Erythroblast (primary cell): ENCODE measurements around the gene EYA3.
A peak's percentile ranks its signal among the peaks of the same experiment; 100 is the strongest.

ENCODE experiments used
- DNase-seq, 2 experiments: peaks; one replicate each; lab custom pipeline; 2025; lab: John Stamatoyannopoulos, UW
- GATA1 ChIP-seq: IDR thresholded peaks from 2 replicates; pipeline ENCODE4 v1.6.1; 2011; ENCODE audit warnings: low read depth, mild to moderate bottlenecking, control low read depth, low read length, moderate library complexity
- POLR2A ChIP-seq: IDR thresholded peaks from 2 replicates; pipeline ENCODE4 v1.6.1; 2011; ENCODE audit warnings: mild to moderate bottlenecking, low read length

The EYA3 gene

GRCh38 chr1:27952147-27952546 is 136.3 kb downstream of the EYA3 start:
- TF ChIP-seq GATA1: no peak
- no peak for TF ChIP-seq POLR2A
- no peak for DNase-seq

- no peak for DNase-seq
- no peak for TF ChIP-seq POLR2A
- no peak for TF ChIP-seq GATA1
Measured at GRCh38 chr1:27951396-27951795, 137.0 kb downstream of the EYA3 start.

GRCh38 chr1:27949027-27949426 is 139.4 kb downstream of the EYA3 start:
- DNase-seq: no peak

GRCh38 chr1:27945020-27945419 is 143.4 kb downstream of the EYA3 start:
- no peak for TF ChIP-seq GATA1
- no peak for TF ChIP-seq POLR2A
- DNase-seq: no peak

More at GRCh38 chr1:27949027-27949426, 139.4 kb downstream of the EYA3 start:
- TF ChIP-seq GATA1 (no peak), POLR2A (no peak)

GRCh38 chr1:27941671-27942540 is 146.5 kb downstream of the EYA3 start:
- no peak for DNase-seq
- TF ChIP-seq POLR2A: no peak
- no peak for TF ChIP-seq GATA1

GRCh38 chr1:27940870-27941560 is 147.4 kb downstream of the EYA3 start:
- no peak for TF ChIP-seq GATA1
- TF ChIP-seq POLR2A: no peak
- peak in 1 of 2 experiments; percentile 13 for DNase-seq

GRCh38 chr1:27940297-27940696 is 148.1 kb downstream of the EYA3 start:
- no peak for TF ChIP-seq POLR2A
- no peak for TF ChIP-seq GATA1
- peak in 1 of 2 experiments; percentile 40 for DNase-seq

- TF ChIP-seq POLR2A: no peak
- TF ChIP-seq GATA1: no peak
- DNase-seq: no peak
Measured at GRCh38 chr1:27938488-27938887, 149.9 kb downstream of the EYA3 start.

- DNase-seq: no peak
- TF ChIP-seq POLR2A (no peak), GATA1 (no peak)
Measured at GRCh38 chr1:27937524-27937836, 150.9 kb downstream of the EYA3 start.

GRCh38 chr1:27936370-27936769 is 152.0 kb downstream of the EYA3 start:
- no peak for DNase-seq
- no peak for TF ChIP-seq POLR2A
- TF ChIP-seq GATA1: no peak

GRCh38 chr1:27935721-27936120 is 152.7 kb downstream of the EYA3 start:
- TF ChIP-seq POLR2A (no peak), GATA1 (no peak)

GRCh38 chr1:27934818-27935549 is 153.4 kb downstream of the EYA3 start, which contains the start of gene SMPDL3B:
Gene SMPDL3B, plus strand, starts transcription at chr1:27935000. Its CDS starts 184 bp downstream, at chr1:27935184.
- DNase-seq: peak in 1 of 2 experiments; percentile 33
- TF ChIP-seq POLR2A (peak; percentile 37), GATA1 (no peak)

More at GRCh38 chr1:27935721-27936120, 152.7 kb downstream of the EYA3 start:
- no peak for DNase-seq

GRCh38 chr1:27931759-27932158 is 156.7 kb downstream of the EYA3 start:
- peak in 1 of 2 experiments; percentile 32 for DNase-seq
- no peak for TF ChIP-seq POLR2A
- no peak for TF ChIP-seq GATA1

- TF ChIP-seq GATA1 (no peak), POLR2A (no peak)
- no peak for DNase-seq
Measured at GRCh38 chr1:27931184-27931583, 157.2 kb downstream of the EYA3 start.
